Neural progenitor cell (in vitro differentiated cells): Measurements from ENCODE around the gene EZH2.

Source experiments
- CTCF ChIP-seq: fragments of 200-600 bp; sonication (generic); IDR thresholded peaks from 2 replicates; pipeline ENCODE4 v1.5.1; 2017; ENCODE audit warnings: antibody characterized with exemption, mild to moderate bottlenecking
- EZH2 ChIP-seq: fragments of 200-600 bp; sonication (generic); IDR thresholded peaks from 2 replicates; pipeline ENCODE4 v1.6.1; 2017; ENCODE audit warnings: antibody characterized with exemption, mild to moderate bottlenecking, moderate library complexity
- EZH2phosphoT487 ChIP-seq: fragments of 200-600 bp; sonication (generic); IDR thresholded peaks from 2 replicates; pipeline ENCODE4 v1.6.1; 2017; ENCODE audit warnings: antibody characterized with exemption

GRCh38 chr7:148871030-148871429 lies 13.1 kb downstream of the EZH2 start:
- no peak for TF ChIP-seq CTCF
- TF ChIP-seq EZH2: no peak
- no peak for TF ChIP-seq EZH2phosphoT487
